Measurements from ENCODE around the gene CDYL2.

GRCh38 chr16:80802138-80802537 lies 2.3 kb downstream of the CDYL2 start:
- TF ChIP-seq POLR2A (IDR thresholded peaks at IDR 0.05), result no peak
- no peak for TF ChIP-seq CTCF (IDR thresholded peaks at IDR 0.05)
